Cardiac muscle cell (in vitro differentiated cells and primary cell): ENCODE results near the gene SV2B. TPM values are rescaled to one million over a fixed set of nuclear protein-coding genes. Genes with fewer than 3 reads are reported as not detected.

Experiments used
- DNase-seq, 2 donors: peaks; one replicate each; pipeline versions ENCODE4 v3.0.0 to v3.0.0-alpha.2; 2010 to 2017; ENCODE audit warnings: low read depth in 1 of 2, low spot score in 1 of 2
- H3K27ac ChIP-seq: fragments of 200-600 bp; sonication (generic); 2 replicates; pipeline ENCODE4 v1.5.1; 2016
- H3K27me3 ChIP-seq: fragments of 200-600 bp; sonication (generic); 2 replicates; pipeline ENCODE4 v1.6.0; 2016; ENCODE audit warnings: control low read depth
- H3K36me3 ChIP-seq: fragments of 200-600 bp; sonication (generic); 2 replicates; pipeline ENCODE4 v1.5.1; 2016; ENCODE audit warnings: control low read depth
- H3K4me1 ChIP-seq: fragments of 200-600 bp; sonication (generic); 2 replicates; pipeline ENCODE4 v1.8.1; 2017; ENCODE audit warnings: low read depth, mild to moderate bottlenecking, mixed run types
- H3K4me3 ChIP-seq: fragments of 200-600 bp; sonication (generic); 2 replicates; pipeline ENCODE4 v1.5.1; 2016; ENCODE audit warnings: mild to moderate bottlenecking
- H3K9me3 ChIP-seq: fragments of 200-600 bp; sonication (generic); 2 replicates; pipeline ENCODE4 v1.5.1; 2017; ENCODE audit warnings: low read depth, mild to moderate bottlenecking, control low read depth
- polyA plus RNA-seq: library from polyadenylated mRNA; unstranded; fragments of >200 nt; fragmentation: Nextera tagmentation; extraction: Ambion mirVana; gene quantifications from 2 replicates; pipeline ENCODE4 v1.2.1, GENCODE V29; 2016
- total RNA-seq: library from RNA; depleted of rRNA; stranded (reverse); fragments of >200 nt; gene quantifications from 2 replicates; pipeline ENCODE4 v1.2.3, GENCODE V29; 2016
- TF ChIP-seq, protein P1 (sequence below): IDR thresholded peaks from 2 replicates; pipeline ENCODE4 v1.5.1; 2012; ENCODE audit warnings: low read depth, mild to moderate bottlenecking, low read length

The SV2B gene
- total and polyA plus RNA-seq, 2 experiments from 2014 or later = 0.03 to 0.32 TPM

DNA sequence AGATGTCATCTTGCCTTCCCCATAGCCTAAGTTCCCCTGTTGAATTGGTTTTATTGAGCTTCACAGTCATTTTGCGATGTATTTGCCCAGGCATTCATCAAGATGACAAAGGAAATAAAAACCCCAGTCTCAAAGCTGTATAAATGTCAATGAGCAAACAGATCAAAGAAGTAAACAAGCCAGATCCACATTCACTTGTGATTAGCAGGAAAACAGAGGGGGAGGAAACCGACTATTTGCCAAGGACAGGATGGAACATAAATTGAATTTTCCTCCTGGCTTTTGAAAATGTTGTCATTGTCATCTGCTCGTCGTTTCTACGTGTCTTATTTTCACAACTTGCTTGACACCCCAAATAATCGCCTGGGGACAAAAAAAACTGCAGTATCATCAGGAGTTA is 83.5 kb downstream of the SV2B start:
- Histone ChIP-seq H3K4me1 (peaks cover 5% of the 10 kb centered on the region), H3K36me3 (no peaks in the 10 kb centered on the region), H3K27me3 (no peaks in the 10 kb centered on the region), H3K27ac (no peak overlapping the region), H3K9me3 (no peaks in the 10 kb centered on the region), H3K4me3 (no peak overlapping the region)
- TF ChIP-seq, protein P1, sequence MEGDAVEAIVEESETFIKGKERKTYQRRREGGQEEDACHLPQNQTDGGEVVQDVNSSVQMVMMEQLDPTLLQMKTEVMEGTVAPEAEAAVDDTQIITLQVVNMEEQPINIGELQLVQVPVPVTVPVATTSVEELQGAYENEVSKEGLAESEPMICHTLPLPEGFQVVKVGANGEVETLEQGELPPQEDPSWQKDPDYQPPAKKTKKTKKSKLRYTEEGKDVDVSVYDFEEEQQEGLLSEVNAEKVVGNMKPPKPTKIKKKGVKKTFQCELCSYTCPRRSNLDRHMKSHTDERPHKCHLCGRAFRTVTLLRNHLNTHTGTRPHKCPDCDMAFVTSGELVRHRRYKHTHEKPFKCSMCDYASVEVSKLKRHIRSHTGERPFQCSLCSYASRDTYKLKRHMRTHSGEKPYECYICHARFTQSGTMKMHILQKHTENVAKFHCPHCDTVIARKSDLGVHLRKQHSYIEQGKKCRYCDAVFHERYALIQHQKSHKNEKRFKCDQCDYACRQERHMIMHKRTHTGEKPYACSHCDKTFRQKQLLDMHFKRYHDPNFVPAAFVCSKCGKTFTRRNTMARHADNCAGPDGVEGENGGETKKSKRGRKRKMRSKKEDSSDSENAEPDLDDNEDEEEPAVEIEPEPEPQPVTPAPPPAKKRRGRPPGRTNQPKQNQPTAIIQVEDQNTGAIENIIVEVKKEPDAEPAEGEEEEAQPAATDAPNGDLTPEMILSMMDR = no peak
- DNase-seq = no peak

DNA sequence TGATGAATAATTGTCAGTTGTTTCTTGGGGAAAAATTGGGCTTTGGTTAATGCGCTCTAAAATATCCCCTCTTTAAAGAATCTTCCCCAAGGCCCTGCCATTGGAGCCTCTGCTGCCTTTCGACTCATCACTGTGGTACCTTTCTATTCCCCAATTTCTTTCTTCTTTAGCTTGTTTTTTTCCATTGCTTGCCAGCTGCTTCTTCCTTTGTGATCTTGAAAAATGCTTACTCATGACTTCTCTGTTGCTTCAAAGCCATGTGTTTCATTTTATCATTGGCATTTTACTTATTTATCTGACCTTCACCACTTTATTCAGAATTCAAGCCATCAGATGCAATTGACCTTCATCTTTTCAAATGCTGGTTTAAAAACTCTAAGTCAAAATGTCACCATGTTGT is 84.4 kb downstream of the SV2B start:
- DNase-seq = no peak
- Histone ChIP-seq H3K4me1 (peaks cover 5% of the 10 kb centered on the region), H3K27ac (no peak overlapping the region), H3K27me3 (no peaks in the 10 kb centered on the region), H3K36me3 (no peaks in the 10 kb centered on the region), H3K4me3 (no peak overlapping the region), H3K9me3 (no peaks in the 10 kb centered on the region)
- TF ChIP-seq, protein P1 = no peak

DNA sequence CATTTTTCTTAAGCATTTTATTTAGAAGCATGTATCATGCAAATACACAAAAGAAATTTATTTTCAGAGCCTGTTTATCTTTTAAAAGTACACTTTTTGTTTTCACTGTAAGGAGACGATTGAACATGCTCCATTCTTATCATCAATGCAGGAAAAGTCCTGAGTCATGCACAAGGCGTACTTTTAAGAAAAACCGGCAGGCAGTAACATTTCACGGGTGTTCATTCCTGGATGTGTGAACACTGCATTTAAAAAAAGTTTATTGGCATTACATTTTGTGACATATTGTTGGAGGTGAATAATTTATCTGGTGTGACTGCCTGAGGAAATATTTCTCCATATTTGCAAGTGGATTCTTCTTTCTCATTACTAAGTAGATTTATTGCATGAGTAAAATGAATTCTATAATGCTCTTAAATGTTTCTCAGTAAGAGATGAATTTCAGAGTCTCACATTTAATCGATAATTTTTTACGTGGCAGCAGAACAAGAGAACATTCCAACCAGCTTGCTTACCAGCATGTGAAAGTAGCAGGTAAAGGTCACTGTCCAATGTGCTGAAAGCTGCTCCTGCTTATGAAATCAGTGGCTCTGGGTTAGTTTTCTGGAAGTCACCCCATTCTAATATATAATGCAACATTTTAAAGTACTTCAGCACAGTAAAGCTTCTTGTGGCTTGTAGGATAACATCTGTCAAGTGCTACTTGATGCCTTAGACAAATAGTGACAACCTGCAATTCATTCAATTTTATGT is 87.0 kb downstream of the SV2B start:
- Histone ChIP-seq H3K4me1 (no peaks in the 10 kb centered on the region), H3K9me3 (no peaks in the 10 kb centered on the region), H3K36me3 (no peaks in the 10 kb centered on the region), H3K27me3 (no peaks in the 10 kb centered on the region), H3K4me3 (no peak overlapping the region), H3K27ac (no peak overlapping the region)
- peak; percentile 34 to 86 for DNase-seq
- TF ChIP-seq, protein P1 = no peak

DNA sequence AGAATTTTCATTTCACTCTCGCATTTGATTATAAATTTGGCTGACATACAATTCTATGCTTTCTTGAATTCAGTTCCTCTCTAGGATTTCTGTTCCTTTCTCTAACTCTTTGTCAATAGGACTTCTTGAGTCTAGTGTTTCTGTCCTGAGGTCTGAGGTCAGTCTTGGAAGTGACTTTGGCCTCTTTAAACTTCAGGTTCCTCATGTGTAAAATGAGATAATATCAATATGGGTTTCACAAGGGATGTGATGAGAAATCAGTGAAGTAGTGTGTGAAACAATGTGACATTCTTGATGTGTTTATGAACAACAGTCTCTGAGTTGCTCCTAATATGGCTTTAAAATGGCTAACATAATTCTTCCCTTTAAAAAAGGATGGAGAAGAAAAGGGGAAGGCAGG is 92.2 kb downstream of the SV2B start:
- TF ChIP-seq, protein P1 = no peak
- H3K36me3 ChIP-seq = no peaks in the 10 kb centered on the region
- no peaks in the 10 kb centered on the region for H3K4me1 ChIP-seq
- no peaks in the 10 kb centered on the region for H3K27me3 ChIP-seq
- H3K9me3 ChIP-seq = no peaks in the 10 kb centered on the region
- H3K4me3 ChIP-seq = no peak overlapping the region
- DNase-seq = no peak
- H3K27ac ChIP-seq = no peak overlapping the region

DNA sequence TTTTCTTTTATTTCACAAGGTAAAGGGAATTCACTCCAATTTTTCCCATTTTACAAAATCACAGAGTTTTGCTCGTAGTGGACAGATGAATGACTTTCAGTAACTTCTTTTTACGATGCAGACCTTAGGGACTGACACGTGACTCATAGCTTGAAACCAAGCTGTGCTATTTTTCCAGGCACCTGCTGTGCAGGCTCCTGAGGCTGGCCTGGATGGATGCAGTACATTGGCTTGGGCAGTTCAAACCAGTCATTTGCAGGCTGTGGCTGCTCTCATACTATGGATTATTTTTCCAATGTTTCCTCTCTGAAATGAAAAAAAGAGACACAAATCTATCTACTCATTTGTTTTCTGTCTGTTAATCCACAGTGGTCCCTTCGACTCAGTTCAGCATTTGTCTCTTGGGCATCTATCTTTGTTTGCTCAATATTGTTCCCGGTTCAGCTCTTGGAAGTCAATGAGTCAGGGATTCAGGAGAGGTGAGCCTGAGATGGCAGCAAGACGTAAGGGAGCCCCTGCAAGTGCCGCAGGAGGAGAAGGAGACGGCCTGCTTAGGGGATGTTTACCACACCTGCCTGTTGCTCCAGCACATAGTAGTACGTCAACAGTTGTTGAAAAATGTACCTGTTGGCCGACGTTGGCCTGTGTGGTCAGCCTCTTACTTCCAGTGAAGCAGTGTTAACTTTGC is 92.8 kb downstream of the SV2B start:
- no peaks in the 10 kb centered on the region for H3K27me3 ChIP-seq
- H3K4me1 ChIP-seq = peaks cover 4% of the 10 kb centered on the region
- no peaks in the 10 kb centered on the region for H3K9me3 ChIP-seq
- no peaks in the 10 kb centered on the region for H3K36me3 ChIP-seq
- H3K27ac ChIP-seq = no peak overlapping the region
- no peak overlapping the region for H3K4me3 ChIP-seq
- DNase-seq = no peak
- TF ChIP-seq, protein P1 = no peak
